ENCODE data around the gene SAA4. TPM values are rescaled to one million over a fixed set of nuclear protein-coding genes. Genes with fewer than 3 reads are reported as not detected.
"Not testable (repeated sequence)": the region's sequence is repeated elsewhere in the genome, so short reads cannot be mapped to it uniquely, and the experiment has no call there.

The SAA4 gene
- total RNA-seq, 3 donors from 2014 or later: 5.6 to 45.2 TPM; not detected in 1

- no peaks in the 10 kb centered on the region for H3K9me3 ChIP-seq
- no peaks in the 10 kb centered on the region for H3K36me3 ChIP-seq
- H3K27me3 ChIP-seq: no peaks in the 10 kb centered on the region
- intact Hi-C loops (cut with DNase I; ENCODE audit: low total_unique reads): no loop called here
- H3K27ac ChIP-seq: no peak overlapping the region
- no peak for TF ChIP-seq POLR2A (IDR thresholded peaks at IDR 0.05)
- TF ChIP-seq POLR2AphosphoS5 (IDR thresholded peaks at IDR 0.05): no peak
- no peak for TF ChIP-seq CTCF (IDR thresholded peaks at IDR 0.05)
- no peaks in the 10 kb centered on the region for H3K4me1 ChIP-seq
- DNase-seq (ENCODE audit: low spot score in 2 of 2): no peak
- H3K4me3 ChIP-seq: no peak overlapping the region
Observed at GRCh38 chr11:18264035-18264434, 27.4 kb upstream of the SAA4 start.

- DNase-seq (ENCODE audit: low spot score in 2 of 2); H3K36me3 ChIP-seq; H3K4me3 ChIP-seq; intact Hi-C loops (cut with DNase I; ENCODE audit: low total_unique reads); H3K9me3 ChIP-seq; H3K27ac ChIP-seq; H3K27me3 ChIP-seq; H3K4me1 ChIP-seq: not testable (repeated sequence)
Observed at GRCh38 chr11:18262681-18263350, 26.2 kb upstream of the SAA4 start.

- H3K36me3 ChIP-seq: no peaks in the 10 kb centered on the region
- H3K27ac ChIP-seq: no peak overlapping the region
- no peaks in the 10 kb centered on the region for H3K4me1 ChIP-seq
- no peaks in the 10 kb centered on the region for H3K27me3 ChIP-seq
- H3K4me3 ChIP-seq: no peak overlapping the region
- intact Hi-C loops (cut with DNase I; ENCODE audit: low total_unique reads): no loop called here
- H3K9me3 ChIP-seq: no peaks in the 10 kb centered on the region
- DNase-seq (ENCODE audit: low spot score in 2 of 2): no peak
- TF ChIP-seq CTCF (IDR thresholded peaks at IDR 0.05) (no peak), POLR2A (IDR thresholded peaks at IDR 0.05) (no peak), POLR2AphosphoS5 (IDR thresholded peaks at IDR 0.05) (no peak)
Observed at GRCh38 chr11:18261721-18262120, 25.1 kb upstream of the SAA4 start.

- intact Hi-C loops (cut with DNase I; ENCODE audit: low total_unique reads): no loop called here
- TF ChIP-seq POLR2AphosphoS5 (IDR thresholded peaks at IDR 0.05): no peak
- H3K4me3 ChIP-seq: no peak overlapping the region
- no peaks in the 10 kb centered on the region for H3K27me3 ChIP-seq
- DNase-seq (ENCODE audit: low spot score in 2 of 2): no peak
- no peaks in the 10 kb centered on the region for H3K36me3 ChIP-seq
- no peak overlapping the region for H3K27ac ChIP-seq
- H3K4me1 ChIP-seq: no peaks in the 10 kb centered on the region
- H3K9me3 ChIP-seq: no peaks in the 10 kb centered on the region
Observed at GRCh38 chr11:18259259-18259658, 22.7 kb upstream of the SAA4 start.

GRCh38 chr11:18254781-18255361 is 18.3 kb upstream of the SAA4 start:
- no peaks in the 10 kb centered on the region for H3K27me3 ChIP-seq
- no peak overlapping the region for H3K4me3 ChIP-seq
- intact Hi-C loops (cut with DNase I; ENCODE audit: low total_unique reads): no loop called here
- no peaks in the 10 kb centered on the region for H3K9me3 ChIP-seq
- H3K4me1 ChIP-seq: no peaks in the 10 kb centered on the region
- H3K27ac ChIP-seq: no peak overlapping the region
- TF ChIP-seq POLR2A (IDR thresholded peaks at IDR 0.05) (no peak), CTCF (IDR thresholded peaks at IDR 0.05) (no peak), POLR2AphosphoS5 (IDR thresholded peaks at IDR 0.05) (no peak)
- no peaks in the 10 kb centered on the region for H3K36me3 ChIP-seq
- no peak for DNase-seq (ENCODE audit: low spot score in 2 of 2)

GRCh38 chr11:18253778-18254338 is 17.3 kb upstream of the SAA4 start:
- intact Hi-C loops (cut with DNase I; ENCODE audit: low total_unique reads): no loop called here
- no peak overlapping the region for H3K27ac ChIP-seq
- no peak for DNase-seq (ENCODE audit: low spot score in 2 of 2)
- H3K4me3 ChIP-seq: no peak overlapping the region
- TF ChIP-seq CTCF (IDR thresholded peaks at IDR 0.05): no peak
- TF ChIP-seq POLR2A (IDR thresholded peaks at IDR 0.05): no peak
- no peak for TF ChIP-seq POLR2AphosphoS5 (IDR thresholded peaks at IDR 0.05)
- H3K27me3 ChIP-seq: no peaks in the 10 kb centered on the region
- no peaks in the 10 kb centered on the region for H3K9me3 ChIP-seq
- H3K36me3 ChIP-seq: no peaks in the 10 kb centered on the region
- H3K4me1 ChIP-seq: no peaks in the 10 kb centered on the region

Measured in breast epithelium (tissue), 4 donors.